ENCODE data around the gene MMP24. TPM values are rescaled to one million over a fixed set of nuclear protein-coding genes. Genes with fewer than 3 reads are reported as not detected.
A peak's percentile ranks its signal among the peaks of the same experiment; 100 is the strongest.

MMP24 gene
- total RNA-seq, 1 experiment from 2014 or later: 13.0 TPM

- Histone ChIP-seq H3K4me3 (ENCODE audit: low read depth, low read length) (no peak overlapping the region; the same call in 1 of the 2 replicates), H3K4me1 (peaks cover 12% of the 10 kb centered on the region), H3K27me3 (replicated peaks; ENCODE audit: control insufficient read depth, insufficient read depth, low read length) (peaks cover 4% of the 10 kb centered on the region; the same call in 1 of the 2 replicates), H3K36me3 (ENCODE audit: control insufficient read depth, insufficient read depth, low read length) (no peaks in the 10 kb centered on the region), H3K9me3 (no peaks in the 10 kb centered on the region)
- Mint-ChIP-seq H3K27me3 (ENCODE audit: insufficient read depth, unreplicated experiment) (peaks cover 15% of the 10 kb centered on the region), H3K9me3 (ENCODE audit: unreplicated experiment) (peaks cover 8% of the 10 kb centered on the region), H3K4me3 (ENCODE audit: unreplicated experiment) (peak overlapping the region; percentile 56), H3K27ac (ENCODE audit: unreplicated experiment) (no peak overlapping the region), H3K4me1 (ENCODE audit: low read depth, unreplicated experiment) (no peaks in the 10 kb centered on the region), H3K36me3 (ENCODE audit: insufficient read depth, unreplicated experiment) (no peaks in the 10 kb centered on the region)
- CTCF ChIA-PET: interaction anchor here (0.8 to 4.4 kb wide), 4 partner anchors 38 to 104 kb away, joined by 3 to 37 read pairs (median 15); partner anchors contain the start of gene EDEM2
- TF ChIP-seq CTCF (IDR thresholded peaks at IDR 0.05; ENCODE audit: insufficient read depth in 1 of 2, low read depth in 1 of 2, low read length in 1 of 2, severe bottlenecking in 1 of 2, unreplicated experiment in 1 of 2): no peak
- no peak for DNase-seq
- no TSS peak for BruUV-seq (replicated peaks)
- intact Hi-C loops (cut with micrococcal nuclease; ENCODE audit: unreplicated experiment): no loop called here
- POLR2A ChIA-PET: interaction anchor here (0.6 to 0.9 kb wide), 2 partner anchors 16 to 39 kb away, joined by 4 read pairs; no protein-coding TSS in a partner anchor
Observed at GRCh38 chr20:35225319-35226125, 968 bp upstream of the MMP24 start.

- peaks cover 8% of the 10 kb centered on the region for H3K9me3 Mint-ChIP-seq (ENCODE audit: unreplicated experiment)
- no peak for TF ChIP-seq CTCF (IDR thresholded peaks at IDR 0.05; ENCODE audit: insufficient read depth in 1 of 2, low read depth in 1 of 2, low read length in 1 of 2, severe bottlenecking in 1 of 2, unreplicated experiment in 1 of 2)
- H3K9me3 ChIP-seq: no peaks in the 10 kb centered on the region
- H3K27me3 ChIP-seq (replicated peaks; ENCODE audit: control insufficient read depth, insufficient read depth, low read length): peaks cover 4% of the 10 kb centered on the region; the same call in 1 of the 2 replicates
- intact Hi-C loops (cut with micrococcal nuclease; ENCODE audit: unreplicated experiment): loop anchor here (1.0 kb wide), 1 partner anchor 36 kb away; no protein-coding TSS in a partner anchor
- BruUV-seq (replicated peaks): no TSS peak
- peak overlapping the region; percentile 70 for H3K4me3 Mint-ChIP-seq (ENCODE audit: unreplicated experiment)
- peaks cover 15% of the 10 kb centered on the region for H3K27me3 Mint-ChIP-seq (ENCODE audit: insufficient read depth, unreplicated experiment)
- DNase-seq: peak; percentile 86 to 96
- ChIA-PET POLR2A (interaction anchor here (0.6 to 1.4 kb wide), 3 partner anchors 36 to 57 kb away, joined by 3 to 16 read pairs (median 3); partner anchors contain the start of gene EIF6), CTCF (interaction anchor here (0.5 to 4.4 kb wide), 7 partner anchors 19 to 353 kb away, joined by 3 to 37 read pairs (median 3); partner anchors contain the start of gene EDEM2)
- H3K27ac Mint-ChIP-seq (ENCODE audit: unreplicated experiment): no peak overlapping the region
- H3K36me3 Mint-ChIP-seq (ENCODE audit: insufficient read depth, unreplicated experiment): no peaks in the 10 kb centered on the region
- no peaks in the 10 kb centered on the region for H3K36me3 ChIP-seq (ENCODE audit: control insufficient read depth, insufficient read depth, low read length)
- H3K4me1 Mint-ChIP-seq (ENCODE audit: low read depth, unreplicated experiment): no peaks in the 10 kb centered on the region
- peak overlapping the region; percentile 45 for H3K4me3 ChIP-seq (ENCODE audit: low read depth, low read length)
- peaks cover 12% of the 10 kb centered on the region for H3K4me1 ChIP-seq
Observed at GRCh38 chr20:35226884-35227681, 593 bp downstream of the MMP24 start.

- no peaks in the 10 kb centered on the region for H3K27me3 Mint-ChIP-seq (ENCODE audit: insufficient read depth, unreplicated experiment)
- no peaks in the 10 kb centered on the region for H3K36me3 ChIP-seq (ENCODE audit: control insufficient read depth, insufficient read depth, low read length)
- H3K36me3 Mint-ChIP-seq (ENCODE audit: insufficient read depth, unreplicated experiment): no peaks in the 10 kb centered on the region
- POLR2A ChIA-PET: no interaction called here
- no peak for DNase-seq
- H3K4me1 Mint-ChIP-seq (ENCODE audit: low read depth, unreplicated experiment): no peaks in the 10 kb centered on the region
- TF ChIP-seq CTCF (IDR thresholded peaks at IDR 0.05; ENCODE audit: insufficient read depth in 1 of 2, low read depth in 1 of 2, low read length in 1 of 2, severe bottlenecking in 1 of 2, unreplicated experiment in 1 of 2): no peak
- H3K27me3 ChIP-seq (replicated peaks; ENCODE audit: control insufficient read depth, insufficient read depth, low read length): no peaks in the 10 kb centered on the region
- H3K27ac Mint-ChIP-seq (ENCODE audit: unreplicated experiment): no peak overlapping the region
- CTCF ChIA-PET: no interaction called here
- H3K9me3 Mint-ChIP-seq (ENCODE audit: unreplicated experiment): no peaks in the 10 kb centered on the region
- H3K4me3 ChIP-seq (ENCODE audit: low read depth, low read length): no peak overlapping the region
- H3K4me3 Mint-ChIP-seq (ENCODE audit: unreplicated experiment): no peak overlapping the region
- intact Hi-C loops (cut with micrococcal nuclease; ENCODE audit: unreplicated experiment): no loop called here
- H3K9me3 ChIP-seq: no peaks in the 10 kb centered on the region
- peaks cover 2% of the 10 kb centered on the region; the same call in 1 of the 2 replicates for H3K4me1 ChIP-seq
- BruUV-seq (replicated peaks): no TSS peak
Observed at GRCh38 chr20:35232575-35232974, 6.1 kb downstream of the MMP24 start.

Data from Caco-2 (cell line).